Cerebellar cortex (tissue), 1 donor: ENCODE results near the gene IFNGR1.
A peak's percentile ranks its signal among the peaks of the same experiment; 100 is the strongest.
"Not testable (repeated sequence)": the region's sequence is repeated elsewhere in the genome, so short reads cannot be mapped to it uniquely, and the experiment has no call there.

Experiments
- DNase-seq: peaks from one replicate; pipeline ENCODE4 v3.0.0-alpha.2; 2015; ENCODE audit warnings: low spot score

The IFNGR1 gene

GRCh38 chr6:137236581-137237355, 17.6 kb upstream of the IFNGR1 start:
- no peak for DNase-seq

GRCh38 chr6:137235686-137236085, 16.5 kb upstream of the IFNGR1 start:
- DNase-seq, result no peak

- no peak for DNase-seq
Observed at GRCh38 chr6:137233911-137234863, 15.0 kb upstream of the IFNGR1 start.

GRCh38 chr6:137231895-137232294, 12.7 kb upstream of the IFNGR1 start:
- no peak for DNase-seq

GRCh38 chr6:137230956-137231555, 11.9 kb upstream of the IFNGR1 start:
- no peak for DNase-seq

- no peak for DNase-seq
Observed at GRCh38 chr6:137230547-137230946, 11.4 kb upstream of the IFNGR1 start.

GRCh38 chr6:137229075-137229759, 10.0 kb upstream of the IFNGR1 start:
- DNase-seq, result no peak

- no peak for DNase-seq
Observed at GRCh38 chr6:137227871-137228302, 8.7 kb upstream of the IFNGR1 start.

GRCh38 chr6:137226697-137227096, 7.5 kb upstream of the IFNGR1 start:
- DNase-seq, result no peak

- no peak for DNase-seq
Observed at GRCh38 chr6:137224799-137225198, 5.6 kb upstream of the IFNGR1 start.

GRCh38 chr6:137223370-137224131, 4.4 kb upstream of the IFNGR1 start:
- DNase-seq, result no peak

GRCh38 chr6:137222381-137222780, 3.2 kb upstream of the IFNGR1 start:
- DNase-seq, result no peak

- no peak for DNase-seq
Observed at GRCh38 chr6:137219664-137220252, 573 bp upstream of the IFNGR1 start.

GRCh38 chr6:137218473-137218916, 690 bp downstream of the IFNGR1 start:
- peak; percentile 54 for DNase-seq

GRCh38 chr6:137217801-137218472, 1.2 kb downstream of the IFNGR1 start:
- peak; percentile 35 for DNase-seq

- no peak for DNase-seq
Observed at GRCh38 chr6:137216875-137217553, 2.2 kb downstream of the IFNGR1 start.

GRCh38 chr6:137216106-137216505, 3.1 kb downstream of the IFNGR1 start:
- DNase-seq, result no peak

GRCh38 chr6:137215630-137216029, 3.6 kb downstream of the IFNGR1 start:
- not testable (repeated sequence) for DNase-seq

GRCh38 chr6:137214931-137215330, 4.3 kb downstream of the IFNGR1 start:
- DNase-seq, result no peak
